Activated CD4-positive, alpha-beta T cell treated with anti-CD3 and anti-CD28 coated beads, Interleukin-10, Interleukin-2, amounts not matched to agents 100 ng/mL and 50 ng/mL, durations not matched to agents 16 hours and 8 hours (primary cell): Measurements from ENCODE around the gene CCDC85C.
A peak's percentile ranks its signal among the peaks of the same experiment; 100 is the strongest.
"Not testable (repeated sequence)": the region's sequence is repeated elsewhere in the genome, so short reads cannot be mapped to it uniquely, and the experiment has no call there.

Experiments used
- DNase-seq: peaks from one replicate; pipeline ENCODE4 v3.0.0-alpha.2; 2020

Gene CCDC85C

DNA sequence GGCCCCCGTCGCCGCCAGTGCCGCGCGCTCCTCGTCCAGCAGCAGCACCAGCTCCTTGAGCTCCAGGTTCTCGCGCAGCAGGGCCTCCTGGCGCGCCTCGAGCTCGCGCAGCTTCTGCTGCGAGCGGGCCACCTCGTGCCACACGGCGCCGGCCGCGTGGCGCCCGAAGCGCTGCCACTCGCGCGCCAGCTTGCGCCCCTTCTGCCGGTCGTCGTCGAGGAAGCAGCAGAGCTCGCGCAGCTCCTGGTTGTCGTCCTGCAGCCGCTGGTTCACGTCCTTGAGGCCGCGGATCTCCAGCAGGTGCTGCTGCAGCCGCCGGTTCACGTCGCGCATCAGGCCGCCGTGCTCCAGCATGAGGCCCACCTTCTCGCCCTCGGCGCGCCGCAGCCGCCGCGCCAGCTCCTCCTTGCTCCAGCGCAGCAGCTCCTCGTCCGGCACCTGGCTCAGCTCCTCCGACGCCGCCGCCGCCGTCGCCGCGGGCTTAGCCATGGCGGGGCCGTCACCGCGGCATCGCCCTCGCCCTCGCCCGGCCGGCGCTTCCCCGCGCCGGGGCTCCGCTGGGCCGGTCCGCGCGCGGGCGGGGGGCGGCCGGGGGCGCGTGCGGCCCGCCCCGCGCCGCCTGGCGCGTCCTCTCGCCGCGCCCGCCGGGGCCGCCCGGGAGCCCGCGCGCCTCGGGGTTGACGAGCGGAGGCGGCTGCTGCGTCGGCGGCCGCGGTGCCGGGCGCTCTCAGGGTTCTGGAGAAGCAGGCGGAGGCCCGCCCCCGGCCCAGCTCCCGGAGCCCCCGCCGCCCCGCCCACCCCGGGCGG, at the start of gene CCDC85C:
TSS of gene CCDC85C (minus strand) at position 737 of the 807 bp plus-strand sequence. CDS start at position 489, 248 bp downstream.
- DNase-seq: peak; percentile 20

DNA sequence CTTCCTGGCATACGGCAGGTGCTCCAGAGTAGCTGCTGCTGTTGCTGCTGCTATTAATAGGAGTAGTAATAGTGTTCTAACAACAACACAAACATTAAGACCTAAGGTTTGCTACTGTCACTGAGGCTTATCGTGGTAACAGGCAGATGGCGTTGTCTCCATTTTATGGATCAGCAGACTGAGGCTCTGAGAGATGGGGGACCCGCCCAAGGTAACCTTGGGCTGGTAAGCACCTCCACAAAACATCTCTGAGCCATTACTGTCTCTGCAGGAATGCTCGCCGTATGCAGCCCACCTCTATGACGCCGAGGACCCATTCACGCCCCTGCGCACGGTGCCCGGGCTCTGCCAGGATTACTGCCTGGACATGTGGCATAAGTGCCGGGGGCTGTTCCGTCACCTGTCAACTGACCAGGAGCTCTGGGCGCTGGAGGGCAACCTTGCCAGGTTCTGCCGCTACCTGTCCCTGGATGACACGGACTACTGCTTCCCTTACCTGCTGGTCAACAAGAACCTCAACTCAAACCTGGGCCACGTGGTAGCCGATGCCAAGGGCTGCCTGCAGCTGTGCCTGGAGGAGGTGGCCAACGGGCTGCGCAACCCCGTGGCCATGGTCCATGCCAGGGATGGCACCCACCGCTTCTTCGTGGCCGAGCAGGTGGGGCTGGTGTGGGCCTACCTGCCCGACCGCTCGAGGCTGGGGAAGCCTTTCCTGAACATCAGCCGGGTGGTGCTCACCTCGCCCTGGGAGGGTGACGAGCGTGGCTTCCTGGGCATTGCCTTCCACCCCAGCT, 48.1 kb upstream of the CCDC85C start:
- no peak for DNase-seq

DNA sequence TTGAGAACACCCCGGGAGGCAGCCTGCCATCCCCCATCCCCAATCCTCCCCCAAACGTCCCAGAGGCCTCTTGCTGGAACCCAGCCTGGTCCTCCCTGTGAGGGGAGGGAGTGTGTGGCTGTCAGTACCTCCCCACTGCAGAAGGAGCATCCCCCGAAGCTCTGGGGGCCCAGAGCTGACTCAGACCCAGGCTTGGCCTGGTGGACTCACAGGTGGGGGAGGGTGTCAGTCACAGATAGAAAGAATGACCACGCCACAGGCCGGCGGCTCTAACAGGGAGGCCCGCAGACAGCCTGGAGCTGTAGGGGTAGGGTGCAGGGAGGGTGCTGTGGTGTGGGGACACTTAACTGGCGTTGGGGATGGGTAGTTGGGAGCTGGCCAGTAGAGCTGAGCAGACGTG, 46.2 kb upstream of the CCDC85C start:
- DNase-seq: no peak

DNA sequence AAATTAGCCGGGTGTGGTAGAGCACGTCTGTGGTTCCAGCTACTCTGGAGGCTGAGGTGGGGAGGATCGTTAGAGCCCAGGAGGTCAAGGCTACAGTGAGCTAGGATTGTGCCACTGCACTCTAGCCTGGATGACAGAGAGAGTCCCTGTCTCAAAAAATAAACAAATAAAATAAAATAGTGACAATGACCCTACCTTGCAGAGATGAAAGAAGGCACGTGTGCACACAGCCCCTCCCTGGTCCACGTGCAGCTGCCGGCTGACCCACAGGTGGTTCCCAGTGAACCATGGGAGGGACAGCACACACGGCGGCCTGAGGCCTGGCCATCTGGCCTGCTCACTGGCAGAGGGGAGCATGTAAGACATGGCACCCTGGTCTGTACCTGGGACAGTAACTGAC, 45.6 kb upstream of the CCDC85C start:
- DNase-seq: no peak

DNA sequence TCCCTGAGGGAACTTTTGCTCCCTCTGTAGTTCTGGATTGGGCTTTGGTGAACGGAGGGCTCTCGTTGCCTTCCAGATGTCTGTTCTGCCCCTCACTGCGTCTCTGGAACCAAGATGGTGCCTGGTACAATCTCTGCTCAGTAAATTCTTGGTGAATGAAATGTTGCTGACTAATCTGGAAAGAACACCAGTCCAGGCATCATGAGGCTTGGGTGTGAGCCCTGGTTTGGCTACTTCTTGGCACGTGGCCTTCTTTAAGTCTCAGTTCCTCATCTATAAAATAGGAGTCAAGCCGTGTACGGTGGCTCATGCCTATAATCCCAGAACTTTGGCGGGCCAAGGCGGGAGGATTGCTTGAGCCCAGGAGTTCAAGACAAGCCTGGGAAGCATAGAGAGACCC, 45.2 kb upstream of the CCDC85C start:
- no peak for DNase-seq

DNA sequence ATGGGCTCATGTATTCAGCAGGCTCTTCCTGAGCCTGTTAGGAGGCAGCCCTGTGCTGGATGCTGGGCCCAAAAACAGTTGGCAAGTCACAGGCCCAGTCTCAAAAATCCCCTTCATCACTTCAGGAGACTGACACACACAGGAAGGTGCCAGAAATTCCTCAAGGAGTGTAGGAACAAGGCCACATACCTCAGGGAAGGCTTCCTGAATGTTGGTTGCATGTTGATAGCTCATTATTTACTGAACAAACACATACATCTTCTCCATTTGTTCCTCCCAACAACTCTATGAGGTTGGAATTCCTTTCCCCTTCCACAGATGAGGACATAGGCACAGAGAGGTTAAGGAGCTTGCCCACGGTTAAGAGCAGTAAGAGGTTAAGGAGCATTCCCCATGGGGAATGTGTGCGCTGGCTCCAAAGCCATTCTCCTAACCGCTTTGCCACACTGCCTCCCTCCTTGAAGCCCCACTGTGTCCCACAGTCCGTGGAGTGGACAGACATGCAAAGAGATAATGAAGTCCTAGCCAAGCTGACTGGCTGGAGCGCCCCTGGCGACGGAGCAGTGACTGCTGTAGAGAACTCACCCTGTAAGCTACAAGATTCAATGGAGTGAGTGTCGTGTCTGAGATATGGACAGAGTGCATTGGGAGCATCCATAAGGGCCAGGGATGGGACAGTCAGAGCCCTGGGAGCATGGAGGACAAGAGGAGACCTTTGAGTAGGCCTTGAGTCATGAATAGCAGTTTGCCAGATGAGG, 44.2 kb upstream of the CCDC85C start:
- DNase-seq: no peak

DNA sequence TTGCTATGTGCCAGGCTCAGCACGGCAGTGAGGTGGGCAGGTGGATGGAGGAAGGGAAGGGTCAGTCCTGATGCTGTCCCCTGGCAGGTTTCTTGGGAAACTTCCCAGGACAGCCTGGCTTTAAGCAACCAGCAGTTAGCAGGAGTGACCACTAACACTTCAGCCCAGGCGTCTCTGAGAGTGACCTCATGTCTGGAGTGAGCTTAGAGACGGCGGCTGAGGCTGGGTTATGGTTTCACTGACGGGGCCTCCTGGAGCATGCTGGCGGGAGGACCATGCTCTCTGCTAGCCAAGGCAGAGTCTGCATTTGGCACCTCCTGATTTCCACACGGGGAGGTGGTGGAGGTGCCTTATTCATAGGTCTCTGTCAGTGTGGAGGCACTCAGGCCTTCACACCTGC, 43.4 kb upstream of the CCDC85C start:
- no peak for DNase-seq

DNA sequence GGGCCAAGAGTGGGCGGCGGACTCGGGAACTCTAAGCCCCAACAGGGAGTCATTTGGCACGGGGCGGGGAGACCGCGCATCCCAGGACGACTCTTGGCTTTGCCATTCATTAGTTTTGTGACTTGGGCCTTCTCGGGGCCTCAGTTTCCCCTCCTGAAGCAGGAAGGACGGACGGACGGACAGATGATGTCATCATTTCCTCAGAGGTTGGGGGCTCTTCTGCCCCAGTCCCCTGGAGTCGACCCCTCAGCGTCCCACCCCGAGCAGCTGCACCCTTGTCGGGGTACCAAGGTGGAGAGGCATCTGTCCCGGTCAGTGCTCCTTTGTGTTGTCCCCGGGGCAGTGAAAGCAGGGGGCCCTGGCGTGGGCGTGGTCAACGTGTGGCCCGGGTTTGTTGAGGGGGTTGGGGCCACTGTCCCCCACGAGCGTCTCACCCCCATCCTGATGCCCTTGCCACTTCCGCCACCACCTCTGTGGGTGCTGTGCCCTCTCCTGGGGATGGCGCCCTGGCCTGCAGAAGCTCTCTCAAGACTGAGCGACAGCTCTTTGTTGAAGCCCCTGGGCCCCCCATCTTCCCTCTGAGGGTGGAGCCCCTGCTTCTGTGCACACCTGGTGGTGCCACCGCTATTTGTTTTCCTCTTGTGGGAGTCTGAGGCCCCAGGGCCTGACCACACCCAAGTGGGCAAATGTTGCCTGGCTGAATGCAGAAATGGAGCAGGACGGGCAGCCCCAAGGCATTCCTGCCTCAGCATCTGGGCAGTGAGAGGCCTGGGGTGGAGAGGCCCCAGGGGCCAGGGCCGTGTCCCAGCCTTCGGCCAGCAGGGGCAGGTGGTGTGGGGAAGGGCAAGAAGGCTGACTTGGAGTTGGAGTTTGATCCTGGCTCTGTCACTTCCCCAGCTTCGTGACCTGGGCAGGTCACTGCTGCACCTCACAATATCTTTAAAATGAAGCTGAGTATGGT, 41.8 kb upstream of the CCDC85C start:
- DNase-seq: no peak

DNA sequence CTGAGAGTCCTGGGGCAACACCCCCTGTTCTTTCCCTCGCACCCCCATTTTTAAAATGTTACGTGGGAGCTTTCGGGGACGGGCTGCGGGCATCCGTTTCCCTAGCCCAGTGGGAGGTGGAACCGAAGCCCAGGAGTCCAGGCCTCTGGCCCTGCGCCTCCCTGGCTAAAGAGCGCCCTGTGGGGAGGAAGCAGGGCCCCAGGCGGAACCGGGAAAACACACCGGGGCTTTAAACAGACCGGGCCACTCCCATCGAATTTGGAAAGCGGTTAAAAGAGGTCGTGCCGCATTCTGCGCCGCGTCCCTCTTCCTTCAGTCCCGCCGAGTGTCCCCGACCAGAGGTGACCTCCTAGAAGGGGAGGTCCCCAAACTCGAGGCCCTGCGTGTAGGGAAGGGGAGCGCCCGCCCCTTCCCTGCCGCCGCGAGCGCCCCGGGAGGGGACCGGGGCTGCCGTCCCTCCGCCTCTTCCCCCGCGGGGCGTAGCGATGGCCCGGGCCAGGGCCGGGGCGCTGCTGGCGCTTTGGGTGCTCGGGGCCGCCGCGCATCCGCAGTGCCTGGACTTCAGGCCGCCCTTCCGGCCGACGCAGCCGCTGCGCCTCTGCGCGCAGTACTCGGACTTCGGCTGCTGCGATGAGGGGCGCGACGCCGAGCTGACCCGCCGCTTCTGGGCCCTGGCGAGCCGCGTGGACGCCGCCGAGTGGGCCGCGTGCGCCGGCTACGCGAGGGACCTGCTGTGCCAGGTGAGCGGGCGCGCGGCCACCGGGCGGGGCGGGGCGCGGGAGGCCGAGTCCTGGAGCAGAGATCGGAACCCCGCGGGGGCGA, 40.9 kb upstream of the CCDC85C start, which contains the start of gene HHIPL1:
TSS of gene HHIPL1 (plus strand) at position 407 of the 822 bp plus-strand sequence. CDS start at position 486, 79 bp downstream.
- no peak for DNase-seq

DNA sequence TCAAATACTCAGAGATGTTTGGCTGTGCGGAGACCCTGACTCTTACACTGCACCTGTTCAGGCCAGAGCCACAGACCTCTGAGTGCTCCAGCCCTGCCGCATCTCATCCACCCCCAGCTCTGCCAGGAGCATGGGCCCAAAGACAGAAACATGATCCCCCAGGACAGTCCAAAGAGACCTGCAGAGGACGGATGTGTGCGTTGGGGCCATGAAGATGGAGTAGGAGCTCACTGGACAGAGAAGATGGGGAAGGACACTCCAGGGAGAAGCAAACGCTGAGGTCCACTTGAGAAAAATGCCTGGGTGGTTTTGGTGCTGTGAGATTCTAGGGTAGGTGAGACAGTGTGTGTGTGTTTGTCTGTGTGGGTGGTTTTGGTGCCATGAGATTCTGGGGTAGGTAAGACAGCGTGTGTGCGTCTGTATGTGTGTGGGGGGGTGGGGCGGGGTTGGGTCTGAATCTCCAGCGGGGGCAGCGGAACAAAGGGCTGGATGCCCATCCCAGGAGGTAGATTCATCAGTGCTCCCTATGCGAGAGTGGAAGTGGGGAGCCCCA, 40.1 kb upstream of the CCDC85C start:
- no peak for DNase-seq

DNA sequence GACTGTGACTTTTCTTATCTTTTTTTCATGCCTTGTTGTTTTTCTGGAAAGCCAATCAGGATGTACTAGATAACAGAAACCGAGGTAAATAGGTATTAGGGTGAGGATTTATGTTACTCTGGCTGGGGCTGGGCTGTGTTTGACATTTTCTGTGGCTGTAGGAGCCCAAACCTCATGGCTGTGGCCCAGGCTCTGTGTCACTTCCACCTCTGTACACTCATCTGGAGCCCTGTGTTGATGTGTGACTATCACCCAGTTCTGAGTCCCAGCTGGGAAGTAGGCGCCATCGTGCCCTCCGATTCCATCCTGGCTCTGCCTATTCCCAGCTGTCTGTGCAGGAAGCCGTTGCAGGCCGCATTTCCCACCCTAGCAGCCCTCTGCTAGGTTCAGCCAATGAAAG, 39.3 kb upstream of the CCDC85C start:
- no peak for DNase-seq

DNA sequence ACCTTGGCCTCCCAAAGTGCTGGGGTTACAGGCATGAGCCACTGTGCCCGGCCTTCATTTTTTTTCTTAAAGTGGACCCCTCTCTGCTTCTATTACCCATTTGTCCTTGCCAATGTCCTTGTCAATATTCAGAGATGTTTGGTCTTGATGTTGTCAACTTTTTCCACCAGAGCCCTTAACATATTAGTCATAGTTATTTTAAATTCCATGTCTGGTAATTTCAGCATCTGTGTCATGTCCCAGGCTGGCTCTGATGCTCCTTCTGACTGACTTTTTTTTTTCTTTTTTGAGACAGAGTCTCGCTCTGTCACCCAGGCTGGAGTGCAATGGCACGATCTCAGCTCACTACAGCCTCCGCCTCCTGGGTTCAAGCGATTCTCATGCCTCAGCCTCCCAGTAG, 38.8 kb upstream of the CCDC85C start:
- DNase-seq: not testable (repeated sequence)

DNA sequence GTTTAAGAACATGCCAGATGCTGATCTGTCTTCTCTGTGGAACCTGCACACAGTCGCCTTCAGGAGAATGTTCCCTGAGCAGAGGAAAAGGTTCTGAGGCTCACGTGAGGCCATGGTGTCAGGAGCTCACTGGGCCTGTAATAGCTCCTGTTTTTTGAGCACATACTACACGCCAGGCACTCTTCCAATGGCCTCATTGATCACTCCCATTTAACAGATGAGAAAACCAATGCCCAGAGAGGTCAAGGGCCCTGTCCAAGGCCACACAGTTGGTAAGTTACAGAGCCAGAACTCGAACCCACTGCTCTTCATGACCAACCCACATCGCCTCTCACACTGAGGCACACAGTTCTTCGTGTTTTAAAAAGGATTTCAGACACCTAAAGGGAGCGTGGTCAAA, 33.6 kb upstream of the CCDC85C start:
- DNase-seq: no peak

DNA sequence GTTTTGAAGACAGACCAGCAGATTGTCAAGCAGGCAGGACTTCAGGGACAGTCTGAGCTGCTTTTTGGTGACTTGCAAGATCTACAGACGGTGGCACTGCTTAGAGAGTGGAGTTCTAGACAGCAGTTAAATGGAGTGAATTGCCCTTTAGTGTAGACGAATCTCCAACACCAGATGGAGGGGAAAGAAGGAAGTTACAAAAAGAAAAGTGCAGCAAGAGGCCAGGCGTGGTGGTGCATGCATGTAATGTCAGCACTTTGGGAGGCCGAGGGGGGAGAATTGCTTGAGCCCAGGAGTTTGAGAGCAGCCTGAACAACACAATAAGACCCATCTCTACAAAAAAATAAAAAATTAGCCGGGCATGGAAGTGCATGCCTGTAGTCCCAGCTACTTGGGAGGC, 32.5 kb upstream of the CCDC85C start:
- DNase-seq: no peak

DNA sequence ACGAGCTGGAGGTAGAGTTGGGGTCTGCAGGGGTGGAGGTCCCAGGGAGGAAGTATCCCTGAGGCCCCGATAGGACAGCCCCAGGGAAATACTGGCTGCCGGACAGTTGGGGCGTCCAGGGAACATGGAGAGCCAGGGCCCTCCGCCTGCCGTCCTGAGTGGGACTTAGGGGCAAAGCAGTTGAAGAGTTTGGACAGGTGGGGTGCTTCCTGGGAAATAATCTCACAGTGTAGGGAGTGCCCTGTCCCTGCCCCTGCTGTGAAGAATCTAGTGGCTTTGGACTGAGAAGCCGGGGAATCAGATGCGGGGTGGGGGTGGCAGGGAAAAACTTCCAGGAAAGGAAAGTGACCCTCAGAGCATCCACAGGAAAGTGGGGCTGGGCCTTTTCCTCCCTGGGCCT, 31.1 kb upstream of the CCDC85C start:
- no peak for DNase-seq

DNA sequence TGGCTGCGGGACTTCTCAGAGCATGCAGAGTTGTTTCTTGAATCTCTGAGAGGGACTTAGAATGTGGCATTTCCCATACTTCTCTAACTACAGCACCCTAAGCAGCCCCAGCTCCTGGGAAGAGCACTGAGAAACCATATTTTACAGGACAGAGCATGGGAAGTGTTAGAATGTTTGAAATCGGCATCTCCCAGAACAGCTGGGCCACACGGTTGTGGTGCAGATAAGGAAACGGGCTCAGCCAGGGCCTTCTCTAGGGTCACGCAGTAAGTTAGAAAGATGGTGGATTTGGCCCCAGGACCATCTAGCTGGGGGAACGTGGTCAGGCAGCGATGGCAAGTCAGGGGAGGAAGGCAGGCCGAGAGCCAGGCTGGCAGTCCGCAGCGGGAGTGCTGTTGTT, 30.4 kb upstream of the CCDC85C start:
- DNase-seq: no peak

DNA sequence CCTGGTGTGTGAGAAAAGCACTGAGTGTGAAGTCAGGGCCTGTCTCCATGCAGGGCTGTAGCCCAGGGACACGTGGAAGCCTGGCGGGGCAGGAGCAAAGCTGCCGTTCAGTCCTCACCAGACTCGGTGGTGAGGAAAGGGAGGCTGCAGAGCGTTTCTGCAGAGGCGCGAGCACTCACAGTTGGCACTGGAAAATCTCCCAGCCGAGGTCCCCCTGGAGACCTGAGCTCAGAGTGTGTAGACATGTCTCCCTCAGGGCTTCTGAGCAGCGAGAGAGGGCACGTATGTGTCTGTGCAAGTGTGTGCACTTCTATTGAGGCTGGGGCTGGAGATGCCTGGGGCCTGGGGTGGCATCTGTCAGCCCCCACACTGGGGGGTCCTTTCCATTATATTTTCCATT, 29.9 kb upstream of the CCDC85C start:
- DNase-seq: no peak

DNA sequence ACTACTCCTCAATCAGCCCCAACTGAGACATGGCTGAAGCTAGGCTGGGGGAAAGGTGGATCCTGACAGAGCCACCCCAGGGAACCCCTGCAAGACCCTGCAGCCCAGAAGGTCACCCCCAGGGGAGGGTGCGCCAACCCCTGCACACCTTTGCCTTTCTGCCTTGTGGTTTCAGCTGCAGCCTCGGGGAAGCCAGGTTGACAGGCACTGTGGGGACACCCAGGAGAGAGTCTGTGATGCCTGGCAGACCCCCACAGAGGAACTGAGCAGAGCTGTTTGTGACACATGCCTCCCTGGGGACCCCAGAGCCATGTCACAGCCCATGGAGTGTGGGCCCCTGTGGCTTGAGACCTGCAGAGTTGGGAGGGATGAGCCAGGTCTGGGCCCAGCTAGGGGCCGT, 29.1 kb upstream of the CCDC85C start:
- DNase-seq: no peak

DNA sequence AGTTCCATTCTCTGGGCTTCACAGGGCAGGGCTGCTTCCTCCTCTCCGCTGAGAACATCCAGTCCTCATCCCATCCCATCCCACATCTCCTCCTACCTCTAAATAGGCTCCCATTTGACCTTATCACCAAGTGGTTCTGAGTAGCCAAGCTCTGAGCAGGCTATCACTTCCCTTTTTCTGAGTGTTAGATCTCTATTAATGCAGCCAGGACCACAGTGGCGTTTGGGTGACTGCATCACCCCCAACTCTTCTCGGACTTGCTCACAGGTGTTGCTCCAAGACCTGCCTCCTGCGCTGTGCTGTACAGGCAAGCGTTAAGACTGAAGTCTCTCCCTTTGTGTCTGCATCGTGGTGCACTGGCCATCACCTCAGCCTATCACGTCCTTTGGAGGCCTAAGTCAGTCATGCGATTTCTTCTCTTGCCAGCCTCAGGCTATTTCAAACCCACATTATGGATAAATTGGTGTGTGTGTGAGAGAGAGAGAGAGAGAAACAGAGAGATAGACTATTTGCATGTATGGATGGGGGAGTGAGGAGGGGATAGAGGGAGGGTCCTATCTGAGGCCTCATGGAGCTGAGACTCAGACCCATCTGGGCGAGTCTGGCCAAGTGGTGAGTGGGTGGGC, 28.5 kb upstream of the CCDC85C start:
- no peak for DNase-seq

DNA sequence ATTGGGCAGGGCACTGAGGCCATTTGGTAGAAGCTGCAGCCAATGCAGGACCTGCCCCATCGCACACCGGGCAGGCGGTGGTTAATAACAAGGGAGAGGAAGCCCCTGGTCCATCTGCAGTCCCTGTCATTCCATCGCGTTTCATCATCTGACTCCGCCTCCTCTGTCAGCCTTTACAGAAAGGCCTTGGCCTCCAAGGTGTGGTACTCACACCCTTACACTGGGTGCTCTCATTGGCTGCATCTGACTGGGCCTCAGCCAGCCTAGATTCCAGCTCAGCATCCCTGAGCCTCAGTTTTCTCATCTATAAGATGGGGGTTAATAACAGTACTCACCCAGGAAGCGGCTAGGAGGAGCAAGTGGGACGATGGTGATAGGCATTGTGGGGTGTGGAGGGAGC, 26.2 kb upstream of the CCDC85C start:
- no peak for DNase-seq
